Measurements from ENCODE around the gene CEP170.
"Not testable (repeated sequence)": the region's sequence is repeated elsewhere in the genome, so short reads cannot be mapped to it uniquely, and the experiment has no call there.

The CEP170 gene

GRCh38 chr1:243234978-243235647 lies 20.0 kb downstream of the CEP170 start:
- DNase-seq (ENCODE audit: low read depth, low spot score): no peak

GRCh38 chr1:243233908-243234307 lies 21.2 kb downstream of the CEP170 start:
- no peak for DNase-seq (ENCODE audit: low read depth, low spot score)

- no peak for DNase-seq (ENCODE audit: low read depth, low spot score)
Observed at GRCh38 chr1:243230914-243231313, 24.2 kb downstream of the CEP170 start.

- DNase-seq (ENCODE audit: low read depth, low spot score): no peak
Observed at GRCh38 chr1:243229526-243229925, 25.6 kb downstream of the CEP170 start.

- no peak for DNase-seq (ENCODE audit: low read depth, low spot score)
Observed at GRCh38 chr1:243227622-243228021, 27.5 kb downstream of the CEP170 start.

GRCh38 chr1:243218059-243218458 lies 37.0 kb downstream of the CEP170 start:
- DNase-seq (ENCODE audit: low read depth, low spot score): no peak

- DNase-seq (ENCODE audit: low read depth, low spot score): no peak
Observed at GRCh38 chr1:243217349-243217748, 37.7 kb downstream of the CEP170 start.

- no peak for DNase-seq (ENCODE audit: low read depth, low spot score)
Observed at GRCh38 chr1:243216741-243217140, 38.3 kb downstream of the CEP170 start.

GRCh38 chr1:243215276-243215875 lies 39.7 kb downstream of the CEP170 start:
- not testable (repeated sequence) for DNase-seq (ENCODE audit: low read depth, low spot score)

GRCh38 chr1:243213045-243213787 lies 41.9 kb downstream of the CEP170 start:
- DNase-seq (ENCODE audit: low read depth, low spot score): no peak

GRCh38 chr1:243211984-243212383 lies 43.1 kb downstream of the CEP170 start:
- DNase-seq (ENCODE audit: low read depth, low spot score): not testable (repeated sequence)

GRCh38 chr1:243205026-243205501 lies 50.0 kb downstream of the CEP170 start:
- not testable (repeated sequence) for DNase-seq (ENCODE audit: low read depth, low spot score)

GRCh38 chr1:243204336-243204735 lies 50.7 kb downstream of the CEP170 start:
- not testable (repeated sequence) for DNase-seq (ENCODE audit: low read depth, low spot score)

- not testable (repeated sequence) for DNase-seq (ENCODE audit: low read depth, low spot score)
Observed at GRCh38 chr1:243203196-243203595, 51.9 kb downstream of the CEP170 start.

GRCh38 chr1:243201316-243201715 lies 53.8 kb downstream of the CEP170 start:
- not testable (repeated sequence) for DNase-seq (ENCODE audit: low read depth, low spot score)

- DNase-seq (ENCODE audit: low read depth, low spot score): not testable (repeated sequence)
Observed at GRCh38 chr1:243197524-243197923, 57.6 kb downstream of the CEP170 start.

GRCh38 chr1:243193330-243193729 lies 61.8 kb downstream of the CEP170 start:
- DNase-seq (ENCODE audit: low read depth, low spot score): not testable (repeated sequence)

- not testable (repeated sequence) for DNase-seq (ENCODE audit: low read depth, low spot score)
Observed at GRCh38 chr1:243186201-243186995, 68.7 kb downstream of the CEP170 start.

- DNase-seq (ENCODE audit: low read depth, low spot score): not testable (repeated sequence)
Observed at GRCh38 chr1:243184787-243185186, 70.3 kb downstream of the CEP170 start.

GRCh38 chr1:243183661-243184060 lies 71.4 kb downstream of the CEP170 start:
- DNase-seq (ENCODE audit: low read depth, low spot score): not testable (repeated sequence)

GRCh38 chr1:243183176-243183575 lies 71.9 kb downstream of the CEP170 start:
- not testable (repeated sequence) for DNase-seq (ENCODE audit: low read depth, low spot score)

- no peak for DNase-seq (ENCODE audit: low read depth, low spot score)
Observed at GRCh38 chr1:243179720-243180119, 75.4 kb downstream of the CEP170 start.

All from iPS DF 19.7 (cell line).